Measurements from ENCODE around the gene WNK1.

DNA sequence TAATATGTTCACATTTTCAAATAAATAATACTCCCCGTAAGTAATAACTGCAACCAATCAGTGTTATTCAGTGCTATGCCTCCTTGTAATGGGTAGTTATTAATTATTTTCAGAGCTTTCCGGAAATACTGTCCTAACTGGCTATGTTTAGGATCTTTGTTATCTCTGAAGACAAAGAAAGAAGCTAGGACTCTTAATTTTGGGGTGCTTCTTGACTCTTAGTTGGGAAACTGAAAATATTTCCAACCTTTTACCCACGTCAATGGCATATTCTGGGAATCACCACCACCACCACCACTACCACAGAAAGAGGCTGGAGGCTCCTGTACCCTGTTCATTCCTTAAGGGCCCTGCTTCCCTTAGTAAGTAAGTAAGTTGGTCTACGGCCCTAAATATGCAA is 158.0 kb downstream of the WNK1 start:
- TF ChIP-seq EZH2 (IDR thresholded peaks at IDR 0.05; ENCODE audit: insufficient read depth, poor library complexity, severe bottlenecking) (no peak), EZH2phosphoT487 (IDR thresholded peaks at IDR 0.05; ENCODE audit: insufficient read depth, low read depth) (no peak)
